IMR-90 (cell line): ENCODE results near the gene TSR3. TPM values are rescaled to one million over a fixed set of nuclear protein-coding genes. Genes with fewer than 3 reads are reported as not detected.

ENCODE experiments used
- ATAC-seq: fragments of 200-7000 bp; cut with Tn5 transposase; 2 replicates; pipeline ENCODE4 v1.9.1; 2020; ENCODE audit warnings: low read depth, mild to moderate bottlenecking, moderate library complexity
- BruUV-seq: library from RNA; stranded (reverse); fragments of 400-500 nt; replicated peaks from 2 replicates; lab custom pipeline; 2021; lab: Mats Ljungman, UMichigan
- CTCF ChIA-PET: fragments of 300-600 bp; formaldehyde crosslinking; extraction: SDS; loops from one replicate; lab custom pipeline; 2021; ENCODE audit warnings: antibody characterized with exemption; lab: Yijun Ruan, JAX
- POLR2A ChIA-PET: fragments of 300-600 bp; sonication (Branson Sonifier 250); formaldehyde crosslinking; loops from one replicate; lab custom pipeline; 2022; ENCODE audit warnings: antibody characterized with exemption; ENCODE audit not compliant: unreplicated experiment; lab: Charles Lee
- DNase-seq: peaks from one replicate; pipeline ENCODE4 v3.0.0; 2013
- H2AFZ ChIP-seq: replicated peaks from 2 replicates; pipeline ENCODE3; 2013; ENCODE audit warnings: low read length, mild to moderate bottlenecking; ENCODE audit not compliant: poor library complexity
- H2AK5ac ChIP-seq: 2 replicates; pipeline ENCODE4 v1.6.1; 2013; ENCODE audit warnings: low read depth, low read length, inconsistent platforms
- H2AK9ac ChIP-seq: replicated peaks from 2 replicates; pipeline ENCODE3; 2013; ENCODE audit warnings: mild to moderate bottlenecking, low read depth, low read length, moderate library complexity; ENCODE audit not compliant: poor library complexity
- H2BK120ac ChIP-seq: 2 replicates; pipeline ENCODE4 v1.6.1; 2013; ENCODE audit warnings: low read depth, low read length, inconsistent platforms
- H2BK15ac ChIP-seq: 3 replicates; pipeline ENCODE4 v1.6.1; 2013; ENCODE audit warnings: low read depth, low read length, inconsistent platforms
- H2BK20ac ChIP-seq: 2 replicates; pipeline ENCODE4 v1.6.1; 2013; ENCODE audit warnings: low read depth, mild to moderate bottlenecking, inconsistent platforms, low read length, moderate library complexity
- H2BK5ac ChIP-seq: 2 replicates; pipeline ENCODE4 v1.6.1; 2013; ENCODE audit warnings: mild to moderate bottlenecking, low read depth, low read length, inconsistent platforms; ENCODE audit not compliant: poor library complexity, severe bottlenecking
- H3K14ac ChIP-seq: replicated peaks from 2 replicates; pipeline ENCODE4 v1.6.1; 2013; ENCODE audit warnings: low read depth, low read length, inconsistent platforms
- H3K18ac ChIP-seq: 2 replicates; pipeline ENCODE4 v1.6.1; 2013; ENCODE audit warnings: low read depth, low read length, control low read depth
- H3K23ac ChIP-seq: 2 replicates; pipeline ENCODE4 v1.6.1; 2013; ENCODE audit warnings: low read depth, low read length, inconsistent platforms
- H3K27ac ChIP-seq: 2 replicates; pipeline ENCODE4 v1.5.1; 2013; ENCODE audit warnings: mild to moderate bottlenecking, control low read depth, low read length; ENCODE audit not compliant: insufficient read depth
- H3K27me3 ChIP-seq: 2 replicates; pipeline ENCODE4 v1.6.1; 2013; ENCODE audit warnings: low read length; ENCODE audit not compliant: control insufficient read depth, insufficient read depth
- H3K36me3 ChIP-seq: 2 replicates; pipeline ENCODE4 v1.6.1; 2013; ENCODE audit warnings: low read length, mixed read lengths; ENCODE audit not compliant: control insufficient read depth, insufficient read depth
- H3K4ac ChIP-seq: 2 replicates; pipeline ENCODE4 v1.6.1; 2013; ENCODE audit warnings: low read depth, low read length, inconsistent platforms
- H3K4me1 ChIP-seq: 2 replicates; pipeline ENCODE4 v1.6.1; 2013; ENCODE audit warnings: low read length, mixed read lengths; ENCODE audit not compliant: control insufficient read depth, insufficient read depth
- H3K4me2 ChIP-seq: 2 replicates; pipeline ENCODE4 v1.6.1; 2013; ENCODE audit warnings: low read depth, mild to moderate bottlenecking, control low read depth, low read length, moderate library complexity
- H3K4me3 ChIP-seq: 2 replicates; pipeline ENCODE4 v1.5.1; 2013; ENCODE audit warnings: low read depth, mild to moderate bottlenecking, control low read depth, low read length, moderate library complexity; ENCODE audit not compliant: insufficient read depth
- H3K56ac ChIP-seq: 2 replicates; pipeline ENCODE4 v1.6.1; 2013; ENCODE audit warnings: low read length, inconsistent platforms; ENCODE audit not compliant: insufficient read depth; ENCODE audit errors: extremely low read depth
- H3K79me1 ChIP-seq, 2 experiments: 2 replicates each; pipeline ENCODE4 v1.6.1; 2013; ENCODE audit warnings: low read length in 2 of 2, inconsistent platforms in 1 of 2, low read depth in 1 of 2
- H3K9ac ChIP-seq: 2 replicates; pipeline ENCODE4 v1.6.1; 2013; ENCODE audit warnings: low read depth, low read length, control low read depth
- H3K9me1 ChIP-seq: 2 replicates; pipeline ENCODE4 v1.6.1; 2013; ENCODE audit warnings: low read length, inconsistent platforms; ENCODE audit not compliant: insufficient read depth
- H3K9me3 ChIP-seq: 2 replicates; pipeline ENCODE4 v1.6.1; 2013; ENCODE audit warnings: low read length; ENCODE audit not compliant: control insufficient read depth, insufficient read depth
- H4K20me1 ChIP-seq: 2 replicates; pipeline ENCODE4 v1.6.1; 2013; ENCODE audit warnings: low read length, inconsistent platforms; ENCODE audit not compliant: insufficient read depth
- H4K5ac ChIP-seq: 2 replicates; pipeline ENCODE4 v1.6.1; 2013; ENCODE audit warnings: mild to moderate bottlenecking, low read depth, low read length, control low read depth
- H4K8ac ChIP-seq, 2 experiments: 2 replicates each; pipeline ENCODE4 v1.6.1; 2013; ENCODE audit warnings: low read depth in 2 of 2, low read length in 2 of 2, control low read depth in 1 of 2, inconsistent platforms in 1 of 2
- H4K91ac ChIP-seq: 2 replicates; pipeline ENCODE4 v1.6.1; 2013; ENCODE audit warnings: low read depth, low read length, inconsistent platforms; ENCODE audit not compliant: insufficient read depth
- BHLHE40 ChIP-seq: fragments of 150-350 bp; IDR thresholded peaks from 2 replicates; pipeline ENCODE4 v1.6.1; 2016; ENCODE audit warnings: mild to moderate bottlenecking, low read depth, low read length
- CTCF ChIP-seq: conservative IDR thresholded peaks from 2 replicates; pipeline ENCODE4 v1.5.1; 2012; ENCODE audit warnings: mild to moderate bottlenecking, low read depth, low read length, improper control_type of control experiment
- WGBS, 2 experiments: methylation state at CpG; one replicate each; pipeline versions ENCODE4 v1.1.5 to v1.1.7; 2013; ENCODE audit warnings: missing lambda C conversion rate in 2 of 2; ENCODE audit not compliant: insufficient read length in 1 of 2; ENCODE audit errors: extremely low coverage in 2 of 2; 5-methylcytosine and 5-hydroxymethylcytosine counted together
- dilution Hi-C: fragments of 300-500 bp; cut with HindIII; formaldehyde crosslinking; loops from one replicate; pipeline ENCODE4 v1.14.3; 2018; ENCODE audit warnings: low sequenced_read_pairs; ENCODE audit not compliant: unreplicated experiment
- in situ Hi-C: fragments of 300-500 bp; cut with MboI; formaldehyde crosslinking; loops from 3 replicates; pipeline ENCODE4 v1.14.3; 2019; ENCODE audit warnings: low sequenced_read_pairs, inconsistent platforms, mixed read lengths
- intact Hi-C: fragments of 100-400 bp; cut with micrococcal nuclease; formaldehyde crosslinking; loops from 2 replicates; pipeline ENCODE4 v1.10.0; 2022
- polyA plus RNA-seq, 3 experiments: library from polyadenylated mRNA; depleted of rRNA; stranded (reverse); fragments of >200 nt; gene quantifications; 2 replicates each; pipeline ENCODE4 v1.2.3, GENCODE V29; 2012; ENCODE audit warnings: low replicate concordance in 1 of 3
- total RNA-seq: library from RNA; depleted of rRNA; stranded (reverse); fragments of >200 nt; gene quantifications from 2 replicates; pipeline ENCODE4 v1.2.3, GENCODE V29; 2012

The TSR3 gene
- total and polyA plus RNA-seq, 2 of the 4 experiments (the other 2 are of a cell fraction) = 38.0 to 52.9 TPM

- Histone ChIP-seq H3K27me3 (peaks cover 12% of the 10 kb centered on the region), H3K36me3 (peaks cover 26% of the 10 kb centered on the region; the same call in 1 of the 2 replicates), H3K4me1 (peaks cover 7% of the 10 kb centered on the region), H2AK9ac (no peak overlapping the region), H2AFZ (no peak overlapping the region), H3K9me3 (peaks cover 3% of the 10 kb centered on the region; the same call in 1 of the 2 replicates), H4K5ac (no peak overlapping the region), H3K4ac (no peak overlapping the region), H3K9me1 (no peaks in the 10 kb centered on the region), H2BK15ac (no peak overlapping the region), H3K4me3 (no peak overlapping the region), H2BK5ac (no peak overlapping the region), H4K8ac (no peak overlapping the region), H3K4me2 (no peak overlapping the region), H3K9ac (no peak overlapping the region), H3K27ac (no peak overlapping the region), H2BK20ac (no peak overlapping the region), H2BK120ac (no peak overlapping the region), H3K18ac (no peak overlapping the region), H3K14ac (no peak overlapping the region), H3K79me1 (peaks cover 0 to 4% of the 10 kb centered on the region in 2 experiments; a peak in 1 of 4 replicates), H3K23ac (no peak overlapping the region), H3K56ac (no peak overlapping the region), H2AK5ac (no peak overlapping the region), H4K20me1 (peaks cover 30% of the 10 kb centered on the region), H4K91ac (no peak overlapping the region)
- intact Hi-C loops (no loop called here), in situ Hi-C loops (no loop called here), dilution Hi-C loops (no loop called here)
- DNase-seq (no peak), ATAC-seq (no peak)
- 29% methylated on average over 1 of the region's 5 CpGs; no CpG with 5 or more reads in 1 of the 2 experiments for WGBS, 2 experiments
- TF ChIP-seq CTCF (no peak), BHLHE40 (no peak)
- POLR2A ChIA-PET = no interaction called here
- CTCF ChIA-PET = no interaction called here
- no TSS peak for BruUV-seq
Observed at GRCh38 chr16:1327619-1327947, 24.1 kb downstream of the TSR3 start.
